HepG2 (cell line): ENCODE data around the gene P2RX7. TPM values are rescaled to one million over a fixed set of nuclear protein-coding genes. Genes with fewer than 3 reads are reported as not detected.

ENCODE experiments used
- ATAC-seq: fragments of 200-7000 bp; cut with Tn5 transposase; 3 replicates; pipeline ENCODE4 v1.9.1; 2020; ENCODE audit warnings: mild to moderate bottlenecking, moderate library complexity
- BruUV-seq: library from RNA; stranded (reverse); fragments of 400-500 nt; replicated peaks from 2 replicates; lab custom pipeline; 2021; lab: Mats Ljungman, UMichigan
- CTCF ChIA-PET: fragments of 300-600 bp; formaldehyde crosslinking; extraction: SDS; loops from one replicate; lab custom pipeline; 2021; ENCODE audit warnings: low total read pairs, inconsistent platforms, low intra/inter-chr PET ratio; lab: Yijun Ruan, JAX
- POLR2A ChIA-PET: fragments of 350-600 bp; sonication (Branson Sonifier 250); formaldehyde crosslinking; loops from one replicate; lab custom pipeline; 2020; ENCODE audit warnings: antibody characterized with exemption, inconsistent platforms; lab: Yijun Ruan, JAX
- DNase-seq: peaks from one replicate; pipeline ENCODE4 v3.0.0-alpha.2; 2015; ENCODE audit warnings: low spot score
- FAIRE-seq: peaks from 3 replicates; lab custom pipeline; 2011; peaks lifted over from hg19 to GRCh38; lab: Jason Lieb, UNC
- H2AFZ ChIP-seq: one replicate; pipeline ENCODE4 v1.6.1; 2011; ENCODE audit warnings: low read length, inconsistent platforms
- H3K27ac ChIP-seq: fragments of 300-600 bp; 3 replicates; pipeline ENCODE4 v1.8.0; 2011; ENCODE audit warnings: mixed run types, mild to moderate bottlenecking, mixed read lengths, low read length, inconsistent platforms; ENCODE audit not compliant: insufficient read depth; ENCODE audit errors: extremely low read length
- H3K27me3 ChIP-seq, 2 experiments: fragments of 200-600 bp in 1 of 2; 2 replicates in 1 of 2; 3 replicates in 1 of 2; pipeline versions ENCODE4 v1.6.0 to v1.8.0; 2011; ENCODE audit warnings: low read length in 2 of 2, mild to moderate bottlenecking in 2 of 2, moderate library complexity in 2 of 2, inconsistent platforms in 1 of 2; ENCODE audit not compliant: insufficient read depth in 2 of 2, control insufficient read depth in 1 of 2
- H3K36me3 ChIP-seq, 2 experiments: fragments of 200-600 bp in 1 of 2; replicated peaks in 1 of 2; 2 replicates in 1 of 2; 3 replicates in 1 of 2; pipeline versions ENCODE4 v1.5.1 to v1.8.0; 2011; ENCODE audit warnings: low read length in 2 of 2, inconsistent platforms in 1 of 2; ENCODE audit not compliant: insufficient read depth in 2 of 2, control insufficient read depth in 1 of 2
- H3K4me1 ChIP-seq: 2 replicates; pipeline ENCODE4 v1.5.1; 2012; ENCODE audit warnings: low read length, inconsistent platforms; ENCODE audit not compliant: insufficient read depth
- H3K4me2 ChIP-seq: 2 replicates; pipeline ENCODE4 v1.6.0; 2011; ENCODE audit warnings: low read depth, low read length, inconsistent platforms
- H3K4me3 ChIP-seq, 3 experiments: fragments of 200-600 bp in 1 of 3; sonication (generic), shearing (Covaris generic) in 1 of 3; replicated peaks in 1 of 3; 2 replicates each; pipeline ENCODE4 v1.5.1; 2011 to 2016; ENCODE audit warnings: low read length in 3 of 3, inconsistent platforms in 2 of 3, low read depth in 2 of 3, mild to moderate bottlenecking in 2 of 3, control low read depth in 1 of 3, mixed read lengths in 1 of 3; ENCODE audit not compliant: insufficient read depth in 1 of 3
- H3K79me2 ChIP-seq: one replicate; pipeline ENCODE4 v1.6.1; 2011; ENCODE audit warnings: low read length, inconsistent platforms; ENCODE audit not compliant: insufficient read depth
- H3K9ac ChIP-seq: 2 replicates; pipeline ENCODE4 v1.6.0; 2011; ENCODE audit warnings: mild to moderate bottlenecking, low read depth, low read length, inconsistent platforms; ENCODE audit not compliant: insufficient read depth
- H3K9me3 ChIP-seq: 2 replicates; pipeline ENCODE4 v1.5.1; 2012; ENCODE audit warnings: mild to moderate bottlenecking, low read length
- H4K20me1 ChIP-seq: 2 replicates; pipeline ENCODE4 v1.6.0; 2011; ENCODE audit warnings: inconsistent platforms, mild to moderate bottlenecking, low read length, moderate library complexity; ENCODE audit not compliant: insufficient read depth
- CEBPB ChIP-seq: IDR thresholded peaks from 2 replicates; pipeline ENCODE4 v1.6.1; 2011; ENCODE audit warnings: low read depth, low read length, improper control_type of control experiment, borderline replicate concordance
- TSC22D2 ChIP-seq: sonication (generic); formaldehyde crosslinking; IDR thresholded peaks from 2 replicates; pipeline ENCODE4 v1.5.1; 2020; ENCODE audit warnings: missing genetic modification reagents, mild to moderate bottlenecking, borderline replicate concordance
- ZIK1 ChIP-seq: sonication (generic); formaldehyde crosslinking; IDR thresholded peaks from 2 replicates; pipeline ENCODE4 v1.5.0; 2020; ENCODE audit warnings: mild to moderate bottlenecking, low read depth, missing genetic modification reagents, borderline replicate concordance
- ZNF296 ChIP-seq: sonication (generic); formaldehyde crosslinking; conservative IDR thresholded peaks from 2 replicates; pipeline ENCODE4 v1.5.0; 2020; ENCODE audit warnings: mild to moderate bottlenecking, missing genetic modification reagents
- ZNF574 ChIP-seq: sonication (generic); formaldehyde crosslinking; IDR thresholded peaks from 2 replicates; pipeline ENCODE4 v1.4.0; 2020; ENCODE audit warnings: missing genetic modification reagents
- ZNF576 ChIP-seq: sonication (generic); formaldehyde crosslinking; IDR thresholded peaks from 2 replicates; pipeline ENCODE4 v1.4.0; 2020; ENCODE audit warnings: mild to moderate bottlenecking, missing genetic modification reagents
- ZNF652 ChIP-seq: IDR thresholded peaks from 2 replicates; pipeline ENCODE4 v1.6.1; 2016; ENCODE audit warnings: low read depth, borderline replicate concordance
- ZZZ3 ChIP-seq: sonication (generic); formaldehyde crosslinking; IDR thresholded peaks from 2 replicates; pipeline ENCODE4 v1.4.0; 2020; ENCODE audit warnings: missing genetic modification reagents, mild to moderate bottlenecking, borderline replicate concordance
- whole genome bisulfite sequencing: methylation state at CpG from one replicate; pipeline ENCODE4 v1.1.6; 2017; ENCODE audit warnings: low lambda C conversion rate; 5-methylcytosine and 5-hydroxymethylcytosine counted together
- in situ Hi-C: cut with HindIII; loops from 2 replicates; pipeline ENCODE4 v1.10.0; 2017; ENCODE audit warnings: low pct_unique_long_range_greater_than_20kb; ENCODE audit not compliant: extremely low pct_ligation_motif_present
- intact Hi-C: fragments of 100-400 bp; cut with micrococcal nuclease; formaldehyde crosslinking; loops from one replicate; pipeline ENCODE4 v1.10.0; 2022; ENCODE audit not compliant: unreplicated experiment
- polyA plus RNA-seq, 8 experiments: library from polyadenylated mRNA; depleted of rRNA in 3 of 8; stranded (reverse) in 7 of 8; unstranded in 1 of 8; fragments of >200 nt; fragmentation: Illumina TruSeq in 4 of 8; extraction: Trizol in 4 of 8; gene quantifications; 2 replicates each; pipeline versions ENCODE4 v1.2.1 to v1.2.3, GENCODE V29; 2011 to 2016; ENCODE audit warnings: low read depth in 4 of 8, missing spikeins in 1 of 8, mixed read lengths in 1 of 8; ENCODE audit not compliant: insufficient read depth in 1 of 8
- total RNA-seq, 5 experiments: library from RNA; depleted of rRNA; stranded (reverse); fragments of >200 nt; fragmentation: Illumina TruSeq; extraction: Trizol; gene quantifications; 2 replicates each; pipeline ENCODE4 v1.2.3, GENCODE V29; 2016; ENCODE audit warnings: low read depth in 1 of 5

P2RX7 gene
- total and polyA plus RNA-seq, 2 of the 13 experiments (the other 11 are each of a cell fraction or from before 2014, with no cell fraction given), result 0.13 to 0.73 TPM

- Histone ChIP-seq H3K9ac (no peak overlapping the region), H3K4me1 (peaks cover 43% of the 10 kb centered on the region), H4K20me1 (no peaks in the 10 kb centered on the region), H3K27ac (no peak overlapping the region), H3K4me3 (no peak overlapping the region), H3K79me2 (no peaks in the 10 kb centered on the region), H3K27me3 (peaks cover 3 to 24% of the 10 kb centered on the region in 2 experiments; a peak in 4 of 5 replicates), H3K36me3 (no peaks in the 10 kb centered on the region), H2AFZ (no peak overlapping the region), H3K4me2 (no peak overlapping the region), H3K9me3 (no peaks in the 10 kb centered on the region)
- FAIRE-seq (no peak), ATAC-seq (no peak), DNase-seq (no peak)
- no peak for TF ChIP-seq ZZZ3 (CRISPR knock-in tag)
- no peak for TF ChIP-seq ZNF296 (CRISPR knock-in tag)
- no peak for TF ChIP-seq TSC22D2 (CRISPR knock-in tag)
- TF ChIP-seq ZNF652 (CRISPR knock-in tag), result no peak
- no peak for TF ChIP-seq ZNF576
- TF ChIP-seq ZIK1 (CRISPR knock-in tag), result no peak
- TF ChIP-seq CEBPB, result peak; percentile 56
- TF ChIP-seq ZNF574, result no peak
- intact Hi-C loops (no loop called here), in situ Hi-C loops (loop anchor here (5.0 kb wide), 1 partner anchor 75 kb away; the partner anchor contains the start of gene C12orf43)
- ChIA-PET CTCF (no interaction called here), POLR2A (no interaction called here)
- 98% methylated on average over 2 of the region's 2 CpGs for WGBS
- BruUV-seq, result no TSS peak
These were observed 40.6 kb upstream of the P2RX7 start for GRCh38 chr12:121092034-121092433.
